PC-3 (cell line): ENCODE data around the gene CENPO. TPM values are rescaled to one million over a fixed set of nuclear protein-coding genes. Genes with fewer than 3 reads are reported as not detected.

Source experiments
- ATAC-seq: fragments of 200-7000 bp; cut with Tn5 transposase; 2 replicates; pipeline ENCODE4 v1.9.1; 2020; ENCODE audit warnings: mild to moderate bottlenecking, moderate library complexity
- BruUV-seq: library from RNA; stranded (reverse); fragments of 400-500 nt; replicated peaks from 2 replicates; lab custom pipeline; 2021; lab: Mats Ljungman, UMichigan
- CTCF ChIA-PET: fragments of 300-600 bp; sonication (Branson Sonifier 250); formaldehyde crosslinking; loops from one replicate; lab custom pipeline; 2022; ENCODE audit warnings: antibody characterized with exemption; lab: Charles Lee
- POLR2A ChIA-PET: fragments of 300-600 bp; sonication (Branson Sonifier 250); formaldehyde crosslinking; loops from one replicate; lab custom pipeline; 2022; ENCODE audit warnings: antibody characterized with exemption; ENCODE audit not compliant: unreplicated experiment; lab: Charles Lee
- DNase-seq: peaks from one replicate; pipeline ENCODE4 v3.0.0-alpha.2; 2015
- H2AFZ ChIP-seq: fragments of 300-600 bp; sonication (generic); 2 replicates; pipeline ENCODE4 v1.6.0; 2016; ENCODE audit warnings: antibody characterized with exemption, low read length
- H3F3A ChIP-seq: fragments of 300-600 bp; sonication (generic); one replicate; pipeline ENCODE4 v1.6.0; 2017; ENCODE audit warnings: antibody characterized with exemption, low read length, control low read depth, mild to moderate bottlenecking; ENCODE audit not compliant: unreplicated experiment
- H3K27ac ChIP-seq: fragments of 300-600 bp; sonication (generic); 2 replicates; pipeline ENCODE4 v1.5.1; 2016; ENCODE audit warnings: mild to moderate bottlenecking, low read length
- H3K27me3 ChIP-seq: fragments of 300-600 bp; sonication (generic); 2 replicates; pipeline ENCODE4 v1.6.1; 2016; ENCODE audit warnings: low read length, mixed read lengths
- H3K36me3 ChIP-seq: fragments of 300-600 bp; sonication (generic); 2 replicates; pipeline ENCODE4 v1.6.1; 2016; ENCODE audit warnings: low read depth, mixed run types, low read length, mixed read lengths
- H3K4me1 ChIP-seq: fragments of 300-600 bp; sonication (generic); 2 replicates; pipeline ENCODE4 v1.5.1; 2016; ENCODE audit warnings: low read length; ENCODE audit not compliant: insufficient read depth
- H3K4me2 ChIP-seq: fragments of 300-600 bp; sonication (generic); 2 replicates; pipeline ENCODE4 v1.6.0; 2016; ENCODE audit warnings: low read length
- H3K4me3 ChIP-seq: fragments of 300-600 bp; sonication (generic); 2 replicates; pipeline ENCODE4 v1.5.1; 2016; ENCODE audit warnings: mild to moderate bottlenecking, low read length, mixed read lengths
- H3K79me2 ChIP-seq: fragments of 300-600 bp; sonication (generic); 2 replicates; pipeline ENCODE4 v1.6.1; 2017; ENCODE audit warnings: low read length, mixed read lengths
- H3K9ac ChIP-seq: fragments of 300-600 bp; sonication (generic); 2 replicates; pipeline ENCODE4 v1.6.0; 2016; ENCODE audit warnings: mild to moderate bottlenecking, low read length
- H3K9me2 ChIP-seq: fragments of 300-600 bp; sonication (generic); replicated peaks from 2 replicates; pipeline ENCODE4 v1.6.1; 2016; ENCODE audit warnings: mixed run types, low read length, mixed read lengths
- H3K9me3 ChIP-seq: fragments of 300-600 bp; sonication (generic); 2 replicates; pipeline ENCODE4 v1.6.1; 2016; ENCODE audit warnings: low read length, mixed read lengths
- H4K20me1 ChIP-seq: fragments of 300-600 bp; sonication (generic); 2 replicates; pipeline ENCODE4 v1.6.1; 2016; ENCODE audit warnings: low read length, mixed read lengths
- EZH2 ChIP-seq: fragments of 300-600 bp; sonication (generic); IDR thresholded peaks from one replicate; pipeline ENCODE4 v1.6.1; 2017; ENCODE audit warnings: antibody characterized with exemption, mild to moderate bottlenecking, low read length; ENCODE audit not compliant: unreplicated experiment
- EZH2phosphoT487 ChIP-seq: fragments of 300-600 bp; sonication (generic); IDR thresholded peaks from 2 replicates; pipeline ENCODE4 v1.6.1; 2018; ENCODE audit warnings: mild to moderate bottlenecking, antibody characterized with exemption, low read length, borderline replicate concordance
- intact Hi-C: fragments of 100-400 bp; cut with micrococcal nuclease; formaldehyde crosslinking; loops from 2 replicates; pipeline ENCODE4 v1.9.0; 2023
- total RNA-seq: library from RNA; depleted of rRNA; stranded (reverse); fragments of >200 nt; gene quantifications from 2 replicates; pipeline ENCODE4 v1.2.3, GENCODE V29; 2014
- TF ChIP-seq, protein P1 (sequence below): fragments of 300-600 bp; sonication (generic); conservative IDR thresholded peaks from 2 replicates; pipeline ENCODE4 v1.5.1; 2017; ENCODE audit warnings: antibody characterized with exemption, low read depth, mild to moderate bottlenecking, low read length

The CENPO gene
- total RNA-seq, 1 experiment from 2014 or later = 41.4 TPM

- Histone ChIP-seq H3K9me2 (no peaks in the 10 kb centered on the region), H3K36me3 (no peaks in the 10 kb centered on the region), H3K79me2 (no peaks in the 10 kb centered on the region), H3F3A (no peaks in the 10 kb centered on the region), H3K9me3 (no peaks in the 10 kb centered on the region), H2AFZ (no peak overlapping the region), H3K9ac (no peak overlapping the region), H3K4me3 (no peak overlapping the region), H3K4me1 (no peaks in the 10 kb centered on the region), H3K27ac (no peak overlapping the region), H3K4me2 (no peak overlapping the region), H4K20me1 (no peaks in the 10 kb centered on the region), H3K27me3 (no peaks in the 10 kb centered on the region)
- intact Hi-C loops = no loop called here
- ATAC-seq (no peak), DNase-seq (no peak)
- no TSS peak for BruUV-seq
- ChIA-PET CTCF (no interaction called here), POLR2A (no interaction called here)
- TF ChIP-seq EZH2 = no peak
- TF ChIP-seq, protein P1, sequence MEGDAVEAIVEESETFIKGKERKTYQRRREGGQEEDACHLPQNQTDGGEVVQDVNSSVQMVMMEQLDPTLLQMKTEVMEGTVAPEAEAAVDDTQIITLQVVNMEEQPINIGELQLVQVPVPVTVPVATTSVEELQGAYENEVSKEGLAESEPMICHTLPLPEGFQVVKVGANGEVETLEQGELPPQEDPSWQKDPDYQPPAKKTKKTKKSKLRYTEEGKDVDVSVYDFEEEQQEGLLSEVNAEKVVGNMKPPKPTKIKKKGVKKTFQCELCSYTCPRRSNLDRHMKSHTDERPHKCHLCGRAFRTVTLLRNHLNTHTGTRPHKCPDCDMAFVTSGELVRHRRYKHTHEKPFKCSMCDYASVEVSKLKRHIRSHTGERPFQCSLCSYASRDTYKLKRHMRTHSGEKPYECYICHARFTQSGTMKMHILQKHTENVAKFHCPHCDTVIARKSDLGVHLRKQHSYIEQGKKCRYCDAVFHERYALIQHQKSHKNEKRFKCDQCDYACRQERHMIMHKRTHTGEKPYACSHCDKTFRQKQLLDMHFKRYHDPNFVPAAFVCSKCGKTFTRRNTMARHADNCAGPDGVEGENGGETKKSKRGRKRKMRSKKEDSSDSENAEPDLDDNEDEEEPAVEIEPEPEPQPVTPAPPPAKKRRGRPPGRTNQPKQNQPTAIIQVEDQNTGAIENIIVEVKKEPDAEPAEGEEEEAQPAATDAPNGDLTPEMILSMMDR = no peak
Observed at GRCh38 chr2:24858996-24859395, 65.8 kb downstream of the CENPO start.

DNA sequence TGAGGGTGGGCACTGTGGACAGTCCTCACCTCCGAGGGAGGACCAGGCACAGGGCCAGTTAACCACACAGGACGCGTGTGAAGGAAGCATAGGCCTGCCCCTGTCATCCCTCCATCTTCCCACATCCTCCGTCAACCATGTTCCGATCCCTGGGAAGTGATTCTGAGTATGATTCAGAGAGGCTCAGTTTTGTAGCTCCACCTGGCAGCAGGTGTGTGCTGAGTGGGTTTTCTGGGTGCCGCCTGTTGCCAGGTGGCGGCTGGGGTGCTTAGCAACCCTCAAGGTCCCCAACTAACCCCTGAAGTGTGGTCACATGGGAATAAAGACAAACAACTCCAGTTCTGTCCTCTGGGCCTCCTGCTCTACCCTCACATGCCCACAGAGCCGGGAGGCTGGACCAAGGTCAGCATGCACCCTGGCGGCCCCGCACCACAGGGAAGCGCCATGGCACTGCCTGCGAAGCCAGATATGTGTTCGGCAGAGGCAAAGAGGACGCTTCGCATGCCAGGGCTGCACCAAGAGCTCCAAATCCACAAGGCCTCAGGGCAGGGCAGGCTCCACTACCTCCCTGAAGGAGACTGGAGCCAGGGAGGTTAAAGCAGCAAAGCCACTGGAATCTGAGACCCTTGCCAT is 66.9 kb downstream of the CENPO start:
- no peak for DNase-seq
- H3F3A ChIP-seq = no peaks in the 10 kb centered on the region
- no peaks in the 10 kb centered on the region for H4K20me1 ChIP-seq
- H3K4me2 ChIP-seq = no peak overlapping the region
- H3K9ac ChIP-seq = no peak overlapping the region
- ChIA-PET CTCF (no interaction called here), POLR2A (no interaction called here)
- no peak overlapping the region for H3K4me3 ChIP-seq
- no peaks in the 10 kb centered on the region for H3K27me3 ChIP-seq
- ATAC-seq = no peak
- TF ChIP-seq, protein P1 = no peak
- no peak for TF ChIP-seq EZH2
- no peak for TF ChIP-seq EZH2phosphoT487
- no peaks in the 10 kb centered on the region for H3K79me2 ChIP-seq
- H2AFZ ChIP-seq = no peak overlapping the region
- intact Hi-C loops = no loop called here
- no peaks in the 10 kb centered on the region for H3K4me1 ChIP-seq
- H3K9me3 ChIP-seq = no peaks in the 10 kb centered on the region
- H3K36me3 ChIP-seq = no peaks in the 10 kb centered on the region
- H3K27ac ChIP-seq = no peak overlapping the region
- no peaks in the 10 kb centered on the region for H3K9me2 ChIP-seq
- no TSS peak for BruUV-seq

DNA sequence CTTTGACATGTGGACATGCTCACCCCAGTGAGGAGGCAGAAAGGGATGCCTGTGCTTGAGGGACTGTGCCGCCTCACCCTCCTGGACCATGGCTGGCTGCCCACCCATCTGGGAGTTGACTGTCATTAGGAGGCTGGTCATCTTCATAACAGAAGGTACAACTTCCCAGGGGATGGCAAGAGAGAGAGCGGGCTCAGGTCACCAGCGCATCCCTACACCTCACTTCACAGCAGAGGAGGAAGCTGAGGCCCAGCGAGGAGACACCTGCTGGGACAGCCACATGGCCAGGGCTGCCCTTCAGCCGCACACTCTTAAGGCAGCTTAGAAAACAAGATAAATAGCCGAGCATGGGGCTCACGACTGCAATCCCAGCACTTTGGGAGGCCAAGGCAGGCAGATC is 67.4 kb downstream of the CENPO start:
- no peak for ATAC-seq
- Histone ChIP-seq H3K27me3 (no peaks in the 10 kb centered on the region), H3K4me3 (no peak overlapping the region), H3K27ac (no peak overlapping the region), H3K4me2 (no peak overlapping the region), H3K79me2 (no peaks in the 10 kb centered on the region), H3K36me3 (no peaks in the 10 kb centered on the region), H3K4me1 (no peaks in the 10 kb centered on the region), H3K9me3 (no peaks in the 10 kb centered on the region), H3K9ac (no peak overlapping the region), H4K20me1 (no peaks in the 10 kb centered on the region), H3F3A (no peaks in the 10 kb centered on the region), H3K9me2 (no peaks in the 10 kb centered on the region), H2AFZ (no peak overlapping the region)
- no TSS peak for BruUV-seq
- intact Hi-C loops = no loop called here
- POLR2A ChIA-PET = no interaction called here
- DNase-seq = no peak
- CTCF ChIA-PET = no interaction called here
- TF ChIP-seq EZH2 (no peak), EZH2phosphoT487 (no peak)
- TF ChIP-seq, protein P1 = no peak
